Skin epidermis (tissue), 12 donors: Measurements from ENCODE around the gene PRR22.
"Not testable (repeated sequence)": the region's sequence is repeated elsewhere in the genome, so short reads cannot be mapped to it uniquely, and the experiment has no call there.

ENCODE experiments used
- H3K27ac ChIP-seq, 21 experiments: fragments of 200-600 bp; sonication (generic) in 11 of 21; one replicate each; pipeline ENCODE4 v1.5.0; 2020; ENCODE audit warnings: mild to moderate bottlenecking in 3 of 21, inconsistent platforms in 2 of 21, moderate library complexity in 2 of 21
- H3K4me3 ChIP-seq, 7 experiments: fragments of 200-600 bp; sonication (generic) in 2 of 7; one replicate each; pipeline ENCODE4 v1.5.0; 2020; ENCODE audit warnings: inconsistent platforms in 2 of 7, mild to moderate bottlenecking in 2 of 7, moderate library complexity in 1 of 7

PRR22 gene

DNA sequence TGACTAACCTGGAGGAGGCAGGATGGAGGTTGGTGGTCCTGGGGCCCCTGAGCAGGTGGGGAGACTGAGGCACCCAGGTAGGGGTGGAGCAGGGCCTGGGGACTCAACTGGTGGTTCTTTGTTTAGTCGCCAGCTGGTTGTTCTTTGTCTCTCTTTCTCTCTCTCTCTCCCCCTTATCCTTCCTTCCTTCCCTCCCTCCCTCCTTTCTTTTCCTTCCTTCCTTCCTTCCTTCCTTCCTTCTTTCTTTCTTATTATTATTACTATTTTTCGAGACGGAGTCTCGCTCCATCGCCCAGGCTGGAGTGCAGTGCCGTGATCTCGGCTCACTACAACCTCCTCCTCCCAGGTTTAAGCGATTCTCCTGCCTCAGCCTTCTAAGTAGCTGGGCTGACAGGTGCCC is 13.7 kb upstream of the PRR22 start:
- H3K4me3 ChIP-seq: no peak overlapping the region
- H3K27ac ChIP-seq: no peak overlapping the region

DNA sequence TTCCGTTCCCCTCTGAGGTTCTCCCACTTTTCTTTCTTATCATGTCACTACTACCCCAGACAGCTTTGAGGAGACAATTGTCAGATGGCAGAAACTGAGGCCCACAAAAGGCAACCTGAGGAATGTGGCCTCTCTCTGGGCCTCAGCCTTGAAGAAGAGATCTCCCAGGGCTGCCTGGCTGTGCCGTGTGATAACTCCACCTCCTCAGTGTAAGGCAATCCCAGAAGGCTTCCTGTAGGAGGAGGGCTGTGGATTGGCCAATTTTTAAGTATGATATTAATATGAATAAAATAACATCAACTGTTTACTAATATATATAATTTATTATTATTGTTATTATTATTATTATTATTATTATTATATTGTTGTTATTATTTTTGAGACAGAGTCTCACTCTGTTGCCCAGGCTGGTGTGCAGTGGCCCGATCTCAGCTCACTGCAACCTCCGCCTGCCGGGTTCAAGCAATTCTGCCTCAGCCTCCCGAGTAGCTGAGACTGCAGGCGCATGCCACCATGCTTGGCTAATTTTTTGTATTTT is 10.9 kb upstream of the PRR22 start:
- no peak overlapping the region for H3K4me3 ChIP-seq
- no peak overlapping the region for H3K27ac ChIP-seq

DNA sequence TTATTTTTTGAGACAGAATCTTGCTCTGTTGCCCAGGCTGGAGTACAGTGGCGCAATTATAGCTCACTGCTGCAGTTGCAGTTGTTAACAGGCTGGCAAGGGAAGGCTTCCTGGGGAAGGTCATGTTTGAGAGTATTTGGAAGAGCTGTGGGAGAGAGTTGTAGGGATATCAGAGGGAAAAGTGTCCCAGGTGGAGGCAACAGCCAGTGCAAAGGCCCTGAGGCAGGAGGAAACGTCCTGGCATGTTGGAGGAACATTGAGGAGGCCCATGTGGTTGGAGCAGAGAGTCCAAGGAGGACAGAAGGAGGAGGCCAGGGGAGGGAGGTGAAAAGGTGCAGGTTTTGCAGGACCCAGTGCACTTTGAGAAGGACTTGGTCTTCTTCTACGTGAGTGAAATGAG is 8.6 kb upstream of the PRR22 start:
- no peak overlapping the region for H3K4me3 ChIP-seq
- no peak overlapping the region for H3K27ac ChIP-seq

DNA sequence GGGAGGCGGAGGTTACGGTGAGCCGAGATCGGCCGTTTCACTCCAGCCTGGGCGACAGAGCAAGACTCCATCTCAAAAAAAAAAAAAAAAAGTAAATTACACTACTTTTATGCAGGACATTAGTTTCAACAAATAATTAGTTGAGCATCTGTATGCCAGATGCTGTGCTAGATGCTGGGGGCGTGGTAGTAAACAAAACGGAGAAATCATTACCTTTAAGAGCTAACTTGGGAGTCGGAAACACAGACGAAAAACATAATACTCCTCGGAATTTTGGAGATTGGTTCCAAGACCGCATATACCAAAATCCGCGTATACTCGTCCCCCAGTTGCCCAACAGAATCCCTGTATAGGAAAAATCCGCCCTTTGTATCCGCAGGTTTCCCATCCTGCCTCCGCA is 7.7 kb upstream of the PRR22 start:
- H3K27ac ChIP-seq: no peak overlapping the region
- H3K4me3 ChIP-seq: no peak overlapping the region

DNA sequence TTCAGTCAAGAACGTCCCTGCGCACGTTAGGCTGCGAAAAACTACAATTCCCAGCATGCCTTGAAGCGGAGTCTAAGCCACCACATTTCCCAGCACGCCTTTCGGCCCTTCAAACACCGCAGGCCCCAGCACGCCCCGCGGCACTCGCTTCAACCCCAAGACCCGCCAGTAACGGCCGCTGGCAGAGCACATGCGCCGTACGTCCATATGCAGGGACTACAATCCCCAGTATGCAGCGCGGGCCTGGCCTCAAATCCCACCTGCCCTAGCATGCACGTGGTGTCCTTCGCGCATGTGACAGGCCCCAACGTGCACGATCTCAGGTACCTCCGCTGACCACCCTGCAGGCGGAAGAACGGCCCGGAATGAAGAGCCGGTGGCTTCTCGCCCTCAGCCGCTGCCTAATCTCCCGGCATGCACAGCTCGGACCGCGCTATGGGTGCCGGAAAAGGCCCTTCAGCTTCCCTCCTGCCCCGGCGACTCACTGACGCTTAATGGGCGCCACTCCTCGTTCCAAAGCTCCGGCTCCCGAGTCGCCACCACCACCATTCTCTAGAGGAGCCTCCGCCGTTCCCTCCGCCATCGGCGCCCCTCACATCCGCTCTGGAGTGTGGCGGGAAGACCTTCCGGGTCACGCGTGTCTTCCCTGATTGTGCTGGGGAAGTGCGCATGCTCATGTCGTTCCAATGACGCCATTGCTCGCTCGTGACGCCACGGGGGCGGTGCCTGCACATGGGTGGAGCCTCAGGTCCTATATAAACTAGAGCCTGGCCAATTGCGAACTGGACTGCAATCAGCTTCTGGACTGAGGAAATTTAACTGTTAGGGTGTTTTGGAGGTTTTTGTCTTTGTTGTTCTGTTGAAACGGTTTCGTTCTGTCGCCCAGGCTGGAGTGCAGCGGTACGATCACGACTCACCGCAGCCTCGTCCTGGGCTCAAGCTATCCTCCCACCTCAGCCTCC is 6.3 kb upstream of the PRR22 start, which contains the start of gene DUS3L:
Gene DUS3L, minus strand, starts transcription at position 605 of the 962 bp plus-strand sequence. Its CDS starts 22 bp downstream, at position 583.
- peak within 1 kb of the TSS; percentile 51 to 90 (median 73) for H3K4me3 ChIP-seq
- H3K27ac ChIP-seq: peak within 1 kb of the TSS; percentile 83 to 99 (median 96)

DNA sequence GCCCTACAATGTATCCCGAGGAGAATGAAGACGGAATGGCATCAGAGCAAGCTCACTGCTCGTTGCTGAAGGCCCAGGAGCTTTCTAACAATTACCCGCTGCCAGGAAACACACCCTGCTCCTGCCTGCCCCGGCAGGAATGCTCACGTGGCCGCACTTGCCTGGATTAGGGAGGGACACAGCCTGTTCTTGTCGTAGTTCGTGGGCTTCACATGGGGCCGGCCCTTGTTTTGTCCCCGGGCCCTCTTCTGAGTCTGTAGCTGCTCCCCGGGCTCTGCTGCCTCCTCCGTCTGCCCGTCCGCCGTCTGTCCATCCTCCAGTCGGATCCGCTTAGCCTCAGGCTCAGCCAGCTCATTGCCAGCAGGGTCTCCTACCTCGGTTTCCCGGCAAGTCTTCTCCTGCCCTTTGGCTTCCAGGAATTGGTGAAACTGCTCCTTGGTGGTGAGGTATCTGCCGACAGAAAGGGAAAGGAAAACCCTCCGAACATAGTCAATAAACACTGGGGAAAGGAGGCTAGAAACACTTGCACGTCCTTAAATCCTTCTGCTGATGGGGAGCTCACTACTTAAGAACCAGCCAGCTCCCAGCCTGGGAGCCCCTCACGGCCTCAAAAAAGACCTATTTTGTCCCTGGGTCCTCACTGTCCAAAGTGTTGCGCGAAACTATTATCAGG is 5.5 kb upstream of the PRR22 start:
- peak overlapping the region; percentile 51 to 90 (median 73) for H3K4me3 ChIP-seq
- peak overlapping the region in 20 of 21 experiments; percentile 83 to 99 (median 97) for H3K27ac ChIP-seq

DNA sequence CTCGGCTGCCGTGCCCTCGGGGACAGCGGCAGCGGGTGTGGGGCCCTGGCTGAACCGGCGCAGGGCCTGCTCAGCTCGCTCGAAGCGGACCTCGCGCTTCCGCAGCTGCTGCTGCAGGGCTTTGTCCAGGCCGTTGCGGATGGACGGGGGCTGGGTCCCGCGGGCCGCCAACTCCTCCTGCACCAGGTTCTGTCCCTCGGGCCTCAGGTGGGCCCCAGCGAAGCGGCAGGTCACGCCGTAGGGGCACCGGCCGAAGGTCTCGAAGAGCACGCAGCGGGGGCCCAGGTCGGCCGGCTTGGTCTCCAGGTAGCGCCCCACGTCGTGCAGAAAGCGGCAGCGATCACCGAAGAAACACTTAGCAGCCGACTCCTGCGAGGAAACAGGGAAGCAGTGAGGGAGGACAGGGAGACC is 4.8 kb upstream of the PRR22 start:
- Histone ChIP-seq H3K4me3 (peak overlapping the region in 1 of 7 experiments; percentile 73), H3K27ac (peak overlapping the region in 6 of 21 experiments; percentile 30 to 99 (median 96))

DNA sequence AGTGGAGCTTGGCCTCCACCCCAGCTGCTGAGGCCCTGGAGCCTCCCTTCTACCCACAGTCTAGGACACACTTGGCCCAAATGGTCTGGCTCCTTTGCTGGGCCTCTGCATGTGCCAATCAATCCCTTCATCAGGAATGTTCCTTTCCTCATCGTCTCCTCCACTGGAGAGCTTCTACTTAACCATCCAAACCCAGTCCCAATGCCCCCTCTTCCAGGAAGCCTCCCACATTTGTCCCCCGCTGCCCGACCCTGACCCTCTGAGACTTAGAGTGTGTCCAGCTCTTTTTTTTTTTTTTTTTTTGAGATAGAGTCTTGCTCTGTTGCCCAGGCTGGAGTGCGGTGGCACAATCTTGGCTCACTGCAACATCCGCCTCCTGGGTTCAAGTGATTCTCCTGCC is 3.9 kb upstream of the PRR22 start:
- Histone ChIP-seq H3K4me3 (no peak overlapping the region), H3K27ac (no peak overlapping the region)

DNA sequence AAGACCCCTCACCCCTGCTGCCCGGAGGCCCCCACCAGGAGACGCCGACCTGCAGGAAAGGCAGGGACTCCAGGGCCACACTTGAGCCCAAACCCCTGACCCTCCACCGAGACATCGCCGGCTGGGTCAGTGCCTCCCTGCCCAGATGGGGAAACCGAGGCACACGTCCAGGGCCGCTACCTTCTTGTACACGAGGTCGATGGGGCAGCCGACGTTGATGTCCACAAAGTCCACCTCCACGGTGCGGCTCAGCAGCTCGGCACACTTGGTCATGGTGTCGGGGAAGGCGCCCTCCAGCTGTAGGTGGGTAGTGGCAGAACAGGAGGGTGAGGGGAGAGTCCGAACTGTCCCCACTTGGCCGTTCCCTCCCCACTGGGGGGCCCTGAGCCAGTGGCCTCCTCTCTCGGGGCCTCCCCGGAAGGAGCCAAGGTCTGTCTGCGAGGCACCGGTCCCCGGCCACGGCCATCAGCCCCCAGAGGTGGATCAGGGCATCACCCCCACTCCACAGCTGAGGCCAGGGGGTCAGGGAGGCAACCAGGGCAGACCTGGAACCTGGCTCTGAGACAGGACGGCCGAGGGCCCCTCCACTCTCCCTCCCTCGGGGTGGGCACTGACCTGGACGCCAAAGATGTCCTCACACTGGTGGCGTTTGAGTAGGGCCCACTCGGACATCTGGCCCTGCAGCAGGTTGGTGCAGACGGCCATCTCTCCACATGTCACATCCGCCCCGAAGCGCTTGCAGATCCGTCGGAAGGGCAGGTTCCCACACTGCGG is 3.0 kb upstream of the PRR22 start:
- H3K4me3 ChIP-seq: no peak overlapping the region
- H3K27ac ChIP-seq: no peak overlapping the region

DNA sequence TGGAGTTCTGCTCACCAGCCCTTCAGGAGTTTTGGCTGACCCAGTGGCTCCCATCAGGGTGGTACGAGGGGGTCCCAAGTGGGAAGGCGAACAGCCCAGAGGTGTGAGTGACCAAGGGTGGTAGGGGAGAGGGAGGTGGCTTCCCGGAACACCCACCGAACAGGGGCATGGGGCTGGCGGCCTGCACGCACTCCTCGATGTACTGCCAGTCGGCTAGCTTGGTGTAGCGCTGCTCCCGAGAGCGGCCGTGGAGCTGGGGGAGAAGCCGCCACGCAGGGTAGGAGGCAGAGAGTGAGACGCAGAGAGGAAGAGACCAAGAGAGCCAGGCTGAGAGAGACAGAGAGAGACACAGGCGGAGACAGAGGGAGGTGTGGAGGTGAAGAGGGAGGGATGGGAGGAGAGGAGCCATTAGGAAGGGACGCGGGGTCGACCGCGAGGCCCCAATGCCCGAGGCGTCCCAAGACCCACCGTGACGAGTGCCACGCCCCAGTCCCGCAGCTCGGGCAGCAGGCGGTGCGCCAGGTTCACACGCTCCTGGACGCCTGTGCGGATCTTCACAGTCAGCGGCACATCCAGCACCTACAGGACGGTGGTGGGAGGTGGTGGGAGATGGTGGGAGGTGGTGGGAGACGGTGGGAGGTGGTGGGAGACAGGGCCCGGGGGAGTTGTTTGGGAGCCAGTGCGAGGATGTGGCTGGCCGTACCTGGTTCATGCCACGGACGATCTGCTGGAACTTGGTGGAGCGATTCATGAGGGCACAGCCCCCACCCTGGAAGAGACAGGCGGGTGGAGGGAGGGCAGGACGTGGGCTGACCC is 2.3 kb upstream of the PRR22 start:
- Histone ChIP-seq H3K4me3 (no peak overlapping the region), H3K27ac (no peak overlapping the region)

DNA sequence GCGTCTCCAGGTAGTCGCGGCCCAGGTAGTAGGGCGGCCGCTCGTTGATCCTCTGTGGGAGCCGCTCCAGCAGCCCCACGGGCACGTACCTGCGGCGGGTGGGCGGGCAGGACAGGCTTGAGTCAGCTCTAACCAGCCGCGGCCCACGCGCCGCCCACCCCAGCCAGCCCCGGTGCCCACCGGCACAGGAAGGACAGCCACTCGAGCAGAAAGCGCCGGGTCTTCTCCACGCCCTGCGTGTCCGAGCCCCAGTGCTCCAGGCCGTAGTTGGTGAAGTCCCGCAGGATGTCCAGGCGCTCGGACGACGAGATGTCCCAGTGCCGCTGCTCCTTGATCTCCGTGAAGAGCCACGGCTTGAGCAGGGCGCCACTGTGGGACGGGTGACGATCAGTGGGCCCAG is 877 bp upstream of the PRR22 start:
- H3K27ac ChIP-seq: no peak overlapping the region

DNA sequence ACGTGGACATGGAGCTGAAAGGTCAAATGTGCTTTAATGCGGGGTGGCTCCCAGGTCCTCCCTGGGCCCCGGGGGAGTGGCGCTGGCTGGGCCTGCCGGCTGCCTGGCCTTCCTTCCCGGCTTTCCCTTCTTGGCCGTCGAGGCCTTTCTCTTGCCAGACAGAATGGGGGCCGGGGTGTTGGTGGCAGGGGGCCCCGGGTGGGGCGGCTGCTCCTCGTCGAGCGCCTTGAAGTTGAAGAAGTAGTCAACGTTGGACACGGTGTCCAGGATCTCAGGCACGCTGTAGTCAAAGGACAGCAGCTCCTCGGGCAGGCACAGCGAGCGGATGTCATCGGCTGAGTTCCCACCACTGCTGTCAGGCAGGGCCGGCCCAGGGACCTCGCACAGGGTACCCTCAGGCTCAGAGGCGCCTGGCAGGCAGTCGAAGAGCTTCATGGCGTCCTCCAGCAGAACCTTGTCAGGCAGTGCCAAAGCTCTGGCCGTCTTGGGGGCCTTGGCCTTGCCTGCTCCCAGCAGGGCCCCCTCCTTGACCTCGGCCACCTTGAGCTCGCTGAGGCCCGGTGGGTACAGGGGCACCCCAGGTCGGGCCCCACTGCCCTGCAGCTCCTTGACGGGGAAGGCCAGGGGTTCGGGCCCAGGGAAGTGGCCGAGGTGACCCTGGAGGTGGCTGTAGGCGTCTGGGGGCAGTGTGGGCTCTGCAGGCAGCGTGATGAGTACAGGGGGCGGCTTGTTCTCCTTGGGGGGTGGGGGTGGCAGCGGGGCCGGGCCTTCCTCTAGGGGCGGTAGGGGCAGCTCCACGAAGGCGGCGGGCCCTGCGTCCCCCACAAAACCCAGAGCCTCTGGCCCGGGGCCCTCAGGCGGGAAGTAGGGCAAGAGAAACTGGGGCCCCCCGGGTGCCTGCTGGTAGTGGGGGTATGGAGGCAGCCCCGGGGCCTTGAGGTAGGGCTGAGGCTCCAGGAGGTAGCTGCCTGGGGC is 1.3 kb downstream of the PRR22 start:
- H3K4me3 ChIP-seq: no peak overlapping the region
- no peak overlapping the region for H3K27ac ChIP-seq

More for the DNA sequence above, 877 bp upstream of the PRR22 start:
- no peak overlapping the region for H3K4me3 ChIP-seq

DNA sequence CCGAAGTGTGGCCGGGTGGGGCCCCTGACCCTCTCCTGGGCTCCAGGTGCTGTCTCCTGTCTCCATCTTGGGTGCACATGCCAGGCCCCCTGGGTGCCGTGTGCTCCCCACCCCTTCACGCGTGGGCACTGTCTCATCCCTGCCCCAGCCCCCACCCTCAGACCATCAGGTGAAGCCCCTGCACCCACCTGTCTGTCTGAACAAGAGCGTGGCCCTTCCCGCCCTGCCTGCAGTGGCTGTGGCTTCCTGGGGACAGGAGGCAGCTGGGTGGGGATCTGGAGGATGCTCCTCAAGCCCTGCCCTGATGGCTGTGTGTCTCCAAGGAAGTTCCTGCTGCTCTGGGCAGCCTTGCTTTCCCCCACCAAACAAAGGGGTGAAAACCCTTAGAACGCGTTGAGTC is 2.2 kb downstream of the PRR22 start:
- H3K4me3 ChIP-seq: no peak overlapping the region
- H3K27ac ChIP-seq: no peak overlapping the region

DNA sequence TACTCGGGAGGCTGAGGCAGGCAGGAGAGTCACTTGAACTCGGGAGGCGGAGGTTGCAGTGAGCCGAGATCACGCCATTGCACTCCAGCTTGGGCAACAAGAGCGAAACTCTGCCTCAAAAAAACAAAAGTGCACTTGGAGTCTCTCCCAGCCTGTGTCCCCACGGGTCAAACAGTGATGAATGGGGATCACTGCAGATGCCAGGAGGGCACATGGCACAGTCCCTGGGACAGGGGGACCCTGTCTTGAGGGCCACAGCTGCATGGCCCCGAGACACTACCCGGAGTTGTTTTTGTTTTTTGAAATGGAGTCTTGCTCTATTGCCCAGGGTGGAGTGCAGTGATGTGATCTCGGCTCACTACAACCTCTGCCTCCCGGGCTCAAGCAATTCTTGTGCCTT is 3.6 kb downstream of the PRR22 start:
- H3K4me3 ChIP-seq, H3K27ac ChIP-seq: not testable (repeated sequence)

DNA sequence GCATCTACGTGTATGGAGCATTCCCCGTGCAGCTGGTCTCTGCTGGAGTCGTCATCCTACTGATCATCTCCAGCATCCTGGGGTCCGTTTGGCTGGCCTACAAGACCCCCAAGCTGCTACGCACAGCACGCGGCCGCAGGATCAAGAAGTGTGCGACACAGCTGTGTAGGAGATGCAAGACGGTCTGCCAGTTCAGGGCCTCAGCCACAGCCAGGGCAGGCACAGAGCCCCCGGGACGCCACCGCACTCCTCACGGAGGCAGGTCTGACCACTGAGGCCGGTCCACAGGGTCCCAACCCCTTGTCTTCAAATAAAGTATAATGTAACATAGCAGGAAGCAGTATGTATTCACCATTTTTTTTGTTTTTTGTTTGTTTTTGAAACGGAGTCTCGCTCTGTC is 6.1 kb downstream of the PRR22 start:
- Histone ChIP-seq H3K4me3 (no peak overlapping the region), H3K27ac (no peak overlapping the region)

DNA sequence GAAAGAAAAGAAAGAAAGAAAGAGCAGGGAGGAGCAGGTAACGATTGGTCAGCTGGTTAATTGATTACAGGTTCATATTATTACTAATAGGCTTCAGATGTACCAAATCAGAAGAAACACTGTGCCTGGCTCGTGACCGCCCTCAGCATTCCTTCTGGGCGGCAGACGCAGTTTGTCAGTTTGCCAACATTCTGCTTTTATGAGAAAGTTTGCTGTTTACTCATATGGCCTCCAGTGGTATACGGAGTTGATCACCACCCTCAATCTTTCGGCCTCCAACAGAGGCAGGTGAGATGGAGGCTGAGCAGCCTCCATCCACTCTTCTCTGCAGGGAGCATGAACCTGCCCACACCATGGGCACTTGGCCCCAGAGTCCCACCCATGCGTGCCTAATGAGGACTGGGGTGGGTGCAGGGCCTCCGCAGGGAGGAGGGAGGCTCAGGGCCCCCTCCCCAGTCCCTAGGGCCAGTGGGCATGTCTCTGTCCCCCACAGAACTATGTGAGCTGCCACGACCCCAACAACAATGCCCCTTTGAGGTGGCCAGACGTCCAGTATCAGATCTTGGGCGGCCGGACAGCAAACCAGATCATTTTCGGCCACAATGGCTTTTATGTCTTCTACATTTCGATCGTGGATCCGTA is 8.8 kb downstream of the PRR22 start:
- no peak overlapping the region for H3K27ac ChIP-seq

DNA sequence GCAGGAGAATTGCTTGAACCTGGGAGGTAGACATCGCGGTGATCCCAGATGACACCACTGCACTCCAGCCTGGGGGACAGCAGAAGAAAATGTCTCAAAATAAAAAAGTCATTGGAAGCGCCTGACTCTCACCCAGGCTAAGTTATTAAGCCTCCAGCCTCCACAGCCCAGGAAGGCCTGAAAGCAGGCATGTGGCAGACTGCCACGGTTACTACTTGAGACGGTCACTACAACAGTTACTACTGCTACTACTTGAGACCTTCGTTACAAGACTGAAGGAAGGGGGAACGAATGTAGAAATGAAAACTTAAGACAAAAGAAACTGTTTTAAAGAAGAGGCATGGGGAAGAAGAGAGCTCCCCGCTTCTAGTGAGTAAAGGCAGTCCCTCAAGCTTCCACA is 9.6 kb downstream of the PRR22 start:
- H3K4me3 ChIP-seq: no peak overlapping the region
- no peak overlapping the region for H3K27ac ChIP-seq

More for the DNA sequence above, 8.8 kb downstream of the PRR22 start:
- no peak overlapping the region for H3K4me3 ChIP-seq
